ENCODE measurements around the gene PSMG3.

- TF ChIP-seq CTCF (IDR thresholded peaks at IDR 0.05) (no peak), POLR2A (IDR thresholded peaks at IDR 0.05) (no peak)
Measured at GRCh38 chr7:1567049-1567771, 2.6 kb downstream of the PSMG3 start.
